ENCODE results near the gene HYPK. TPM values are rescaled to one million over a fixed set of nuclear protein-coding genes. Genes with fewer than 3 reads are reported as not detected.

Gene HYPK
- polyA plus RNA-seq: 7.8 TPM

GRCh38 chr15:43800286-43801141 lies at the start of gene HYPK:
HYPK (plus strand) TSS chr15:43800599; CDS start chr15:43800623, 24 bp downstream.
- peak within 1 kb of the TSS; percentile 94 to 100 (median 100) for H3K4me3 Mint-ChIP-seq
- H3K9me3 Mint-ChIP-seq: no peaks in the 10 kb centered on the region
- no peaks in the 10 kb centered on the region for H3K27me3 Mint-ChIP-seq
- H3K27ac Mint-ChIP-seq: peak within 1 kb of the TSS; percentile 89 to 99 (median 99)
- H3K36me3 Mint-ChIP-seq: peaks cover 19% of the 10 kb centered on the region
- H3K4me1 Mint-ChIP-seq: peaks cover 24 to 35% (median 32%) of the 10 kb centered on the region in 3 donors

- Mint-ChIP-seq H3K27ac (peak overlapping the region in 1 of 3 donors; percentile 100), H3K4me1 (peaks cover 35 to 46% (median 37%) of the 10 kb centered on the region in 3 donors), H3K36me3 (no peaks in the 10 kb centered on the region), H3K27me3 (no peaks in the 10 kb centered on the region), H3K9me3 (no peaks in the 10 kb centered on the region), H3K4me3 (peak overlapping the region in 3 of 4 donors; percentile 3 to 82 (median 30))
Measured at GRCh38 chr15:43751885-43752284, 48.5 kb upstream of the HYPK start.

GRCh38 chr15:43762824-43763223 lies 37.6 kb upstream of the HYPK start:
- Mint-ChIP-seq H3K9me3 (no peaks in the 10 kb centered on the region), H3K27ac (no peak overlapping the region), H3K36me3 (peaks cover 3% of the 10 kb centered on the region)

GRCh38 chr15:43763819-43764446 lies 36.5 kb upstream of the HYPK start:
- Mint-ChIP-seq H3K9me3 (no peaks in the 10 kb centered on the region), H3K4me3 (no peak overlapping the region), H3K36me3 (peaks cover 3% of the 10 kb centered on the region), H3K4me1 (peaks cover 0 to 2% (median 0%) of the 10 kb centered on the region in 3 donors), H3K27me3 (no peaks in the 10 kb centered on the region), H3K27ac (peak overlapping the region in 1 of 3 donors; percentile 88)

More at GRCh38 chr15:43762824-43763223, 37.6 kb upstream of the HYPK start:
- H3K4me1 Mint-ChIP-seq: peaks cover 0 to 2% (median 0%) of the 10 kb centered on the region in 3 donors
- no peak overlapping the region for H3K4me3 Mint-ChIP-seq
- H3K27me3 Mint-ChIP-seq: no peaks in the 10 kb centered on the region

GRCh38 chr15:43769584-43770228 lies 30.7 kb upstream of the HYPK start:
- no peaks in the 10 kb centered on the region for H3K9me3 Mint-ChIP-seq
- H3K27me3 Mint-ChIP-seq: no peaks in the 10 kb centered on the region
- H3K4me1 Mint-ChIP-seq: peaks cover 7 to 10% (median 9%) of the 10 kb centered on the region in 3 donors
- H3K4me3 Mint-ChIP-seq: no peak overlapping the region
- peak overlapping the region in 1 of 3 donors; percentile 23 for H3K27ac Mint-ChIP-seq
- H3K36me3 Mint-ChIP-seq: peaks cover 16% of the 10 kb centered on the region

GRCh38 chr15:43771816-43772215 lies 28.6 kb upstream of the HYPK start:
- H3K9me3 Mint-ChIP-seq: no peaks in the 10 kb centered on the region
- peaks cover 15% of the 10 kb centered on the region for H3K36me3 Mint-ChIP-seq
- no peaks in the 10 kb centered on the region for H3K27me3 Mint-ChIP-seq
- H3K4me1 Mint-ChIP-seq: peaks cover 10 to 19% (median 15%) of the 10 kb centered on the region in 3 donors
- H3K27ac Mint-ChIP-seq: no peak overlapping the region
- no peak overlapping the region for H3K4me3 Mint-ChIP-seq

- H3K4me1 Mint-ChIP-seq: peaks cover 15 to 24% (median 23%) of the 10 kb centered on the region in 3 donors
- no peaks in the 10 kb centered on the region for H3K9me3 Mint-ChIP-seq
- H3K36me3 Mint-ChIP-seq: peaks cover 15% of the 10 kb centered on the region
- H3K27ac Mint-ChIP-seq: peak overlapping the region in 1 of 3 donors; percentile 32
- no peak overlapping the region for H3K4me3 Mint-ChIP-seq
- H3K27me3 Mint-ChIP-seq: no peaks in the 10 kb centered on the region
Measured at GRCh38 chr15:43772624-43773023, 27.8 kb upstream of the HYPK start.

GRCh38 chr15:43774062-43774461 lies 26.3 kb upstream of the HYPK start:
- peak overlapping the region in 1 of 3 donors; percentile 92 for H3K27ac Mint-ChIP-seq
- peak overlapping the region in 1 of 4 donors; percentile 90 for H3K4me3 Mint-ChIP-seq
- peaks cover 16 to 26% (median 25%) of the 10 kb centered on the region in 3 donors for H3K4me1 Mint-ChIP-seq
- peaks cover under 1% of the 10 kb centered on the region for H3K27me3 Mint-ChIP-seq
- peaks cover 15% of the 10 kb centered on the region for H3K36me3 Mint-ChIP-seq
- no peaks in the 10 kb centered on the region for H3K9me3 Mint-ChIP-seq

GRCh38 chr15:43775411-43775965 lies 24.9 kb upstream of the HYPK start:
- Mint-ChIP-seq H3K4me1 (peaks cover 9 to 21% (median 19%) of the 10 kb centered on the region in 3 donors), H3K36me3 (peaks cover 12% of the 10 kb centered on the region), H3K4me3 (peak overlapping the region in 3 of 4 donors; percentile 63 to 92 (median 90)), H3K27me3 (peaks cover 3% of the 10 kb centered on the region), H3K9me3 (no peaks in the 10 kb centered on the region), H3K27ac (peak overlapping the region in 2 of 3 donors; percentile 90 to 92)

- peaks cover 9 to 26% (median 21%) of the 10 kb centered on the region in 3 donors for H3K4me1 Mint-ChIP-seq
- peak overlapping the region; percentile 90 to 96 (median 92) for H3K27ac Mint-ChIP-seq
- peak overlapping the region; percentile 90 to 97 (median 94) for H3K4me3 Mint-ChIP-seq
Measured at GRCh38 chr15:43776101-43776717, 24.2 kb upstream of the HYPK start.

GRCh38 chr15:43776718-43777266 lies 23.6 kb upstream of the HYPK start, which contains the start of gene ELL3:
ELL3 (minus strand) TSS chr15:43776966; CDS start chr15:43776901, 65 bp downstream.
- Mint-ChIP-seq H3K4me1 (peaks cover 9 to 26% (median 21%) of the 10 kb centered on the region in 3 donors), H3K27ac (peak within 1 kb of the TSS; percentile 92 to 99 (median 92)), H3K4me3 (peak within 1 kb of the TSS; percentile 90 to 97 (median 94)), H3K9me3 (no peaks in the 10 kb centered on the region), H3K27me3 (peaks cover 4% of the 10 kb centered on the region), H3K36me3 (peaks cover 10% of the 10 kb centered on the region)

More at GRCh38 chr15:43776101-43776717, 24.2 kb upstream of the HYPK start:
- no peaks in the 10 kb centered on the region for H3K9me3 Mint-ChIP-seq
- peaks cover 12% of the 10 kb centered on the region for H3K36me3 Mint-ChIP-seq
- H3K27me3 Mint-ChIP-seq: peaks cover 4% of the 10 kb centered on the region

- Mint-ChIP-seq H3K4me3 (peak overlapping the region; percentile 90 to 97 (median 94)), H3K36me3 (peaks cover 5% of the 10 kb centered on the region), H3K9me3 (no peaks in the 10 kb centered on the region), H3K4me1 (peaks cover 9 to 30% (median 21%) of the 10 kb centered on the region in 3 donors), H3K27me3 (peaks cover 7% of the 10 kb centered on the region), H3K27ac (peak overlapping the region; percentile 92 to 99 (median 92))
Measured at GRCh38 chr15:43777267-43777914, 23.0 kb upstream of the HYPK start.

GRCh38 chr15:43779016-43779415 lies 21.4 kb upstream of the HYPK start:
- H3K27ac Mint-ChIP-seq: peak overlapping the region in 1 of 3 donors; percentile 44

More at GRCh38 chr15:43779016-43779415, 21.4 kb upstream of the HYPK start:
- Mint-ChIP-seq H3K4me3 (peak overlapping the region in 3 of 4 donors; percentile 0 to 45 (median 7)), H3K27me3 (peaks cover 7% of the 10 kb centered on the region), H3K9me3 (no peaks in the 10 kb centered on the region), H3K4me1 (peaks cover 9 to 32% (median 20%) of the 10 kb centered on the region in 3 donors), H3K36me3 (peaks cover 2% of the 10 kb centered on the region)

Data from IgD-negative memory B cell (primary cell).